ENCODE results near the gene ADTRP. TPM values are rescaled to one million over a fixed set of nuclear protein-coding genes. Genes with fewer than 3 reads are reported as not detected.

Gene ADTRP
- total RNA-seq, 1 donor from 2014 or later, result 1.5 TPM

DNA sequence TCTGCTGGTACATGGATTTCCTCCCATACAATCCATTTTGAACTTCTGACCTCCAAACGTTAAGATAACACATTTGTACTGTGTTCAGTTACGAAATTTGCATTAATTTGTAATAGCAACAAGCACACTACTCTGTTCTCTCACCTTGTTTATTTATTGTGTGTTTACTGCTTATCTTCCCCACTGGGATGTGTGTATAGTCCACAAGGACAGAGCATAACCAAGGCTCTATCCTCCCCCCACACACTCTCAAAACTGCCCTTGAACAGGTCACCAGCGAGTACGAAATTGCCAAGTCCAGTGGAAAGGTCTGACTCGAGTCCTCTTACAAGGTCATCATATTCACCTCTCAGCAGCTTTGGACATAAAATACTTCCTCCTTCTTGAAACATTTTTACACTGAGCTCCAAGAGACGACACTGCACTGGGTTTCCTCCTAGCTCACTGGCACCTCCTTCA, 18.6 kb downstream of the ADTRP start:
- DNase-seq (ENCODE audit: extremely low read depth, low read depth, low spot score), result no peak

DNA sequence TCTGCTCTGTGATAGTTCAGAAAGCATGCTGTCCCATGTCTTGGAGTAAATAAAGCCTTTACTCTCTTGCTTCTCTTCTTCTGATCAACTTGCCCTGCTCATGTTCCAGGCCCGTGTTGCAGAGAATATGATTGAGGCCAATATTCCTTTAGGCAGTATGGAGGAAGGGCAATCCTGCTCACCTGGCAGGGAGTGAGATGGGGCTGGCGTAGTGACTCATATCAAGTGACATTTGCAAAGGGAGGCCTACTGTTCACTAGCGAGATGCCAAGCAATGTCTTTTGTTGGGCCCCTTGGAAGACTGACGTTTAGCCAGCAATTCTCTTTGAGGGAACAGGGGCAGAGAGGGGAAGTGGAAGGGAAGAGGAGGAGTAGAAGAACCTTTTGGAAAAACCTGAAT, 19.7 kb downstream of the ADTRP start:
- no peak for DNase-seq (ENCODE audit: extremely low read depth, low read depth, low spot score)

DNA sequence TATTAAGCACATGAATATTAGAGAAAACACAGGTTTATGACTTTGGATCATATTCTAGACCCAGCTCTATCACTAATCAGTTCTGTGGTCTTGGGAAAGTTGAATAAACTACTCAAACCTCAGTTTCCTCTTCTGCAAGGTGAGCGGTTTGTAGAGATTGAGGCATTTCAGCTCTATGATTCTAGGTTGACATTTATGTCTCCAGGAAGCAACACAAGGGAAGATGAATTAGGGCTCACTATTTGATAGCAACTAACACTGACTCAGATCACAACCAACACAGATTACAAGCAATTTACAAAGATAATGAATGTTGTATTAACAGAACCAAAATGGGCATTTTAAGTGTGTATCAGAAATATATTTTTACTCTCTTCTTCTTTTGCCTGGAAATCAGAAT, 21.9 kb downstream of the ADTRP start:
- DNase-seq (ENCODE audit: extremely low read depth, low read depth, low spot score), result no peak

DNA sequence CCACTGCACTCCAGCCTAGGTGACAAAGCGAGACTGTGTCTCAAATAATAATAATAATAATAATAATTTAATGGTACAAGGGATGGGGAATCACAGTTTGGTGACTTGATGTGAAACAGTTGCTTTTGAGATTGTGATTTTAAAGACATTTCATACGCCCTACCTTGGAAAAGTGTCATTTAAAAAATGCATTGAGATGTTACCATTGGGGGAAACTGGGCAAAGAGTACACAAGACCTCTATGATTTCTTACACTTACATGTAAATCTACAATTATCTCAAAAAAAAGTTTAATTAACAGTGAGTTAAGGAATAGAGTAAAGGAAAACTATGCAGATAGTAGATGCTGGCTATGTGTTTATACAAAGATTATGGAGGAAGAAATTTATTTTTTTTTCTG, 22.3 kb downstream of the ADTRP start:
- no peak for DNase-seq (ENCODE audit: extremely low read depth, low read depth, low spot score)

DNA sequence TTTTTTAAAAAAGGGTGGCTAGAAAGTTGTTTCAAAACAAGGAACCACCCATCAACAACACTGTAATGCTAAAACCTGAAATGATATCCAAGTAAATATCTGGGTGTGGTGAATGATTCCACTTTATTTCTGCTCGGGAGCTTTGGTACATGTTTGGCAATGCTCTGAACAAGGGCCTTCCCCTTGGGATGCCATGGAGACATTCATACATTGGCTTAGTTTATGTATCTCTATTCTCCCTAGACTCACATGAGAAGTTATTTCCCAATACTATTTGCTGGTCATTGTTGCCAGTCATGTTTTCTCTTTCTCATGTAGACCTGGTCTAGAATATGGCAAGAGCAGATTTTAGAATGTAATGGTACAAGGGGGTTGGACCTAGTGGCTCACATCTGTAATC, 22.9 kb downstream of the ADTRP start:
- no peak for DNase-seq (ENCODE audit: extremely low read depth, low read depth, low spot score)

DNA sequence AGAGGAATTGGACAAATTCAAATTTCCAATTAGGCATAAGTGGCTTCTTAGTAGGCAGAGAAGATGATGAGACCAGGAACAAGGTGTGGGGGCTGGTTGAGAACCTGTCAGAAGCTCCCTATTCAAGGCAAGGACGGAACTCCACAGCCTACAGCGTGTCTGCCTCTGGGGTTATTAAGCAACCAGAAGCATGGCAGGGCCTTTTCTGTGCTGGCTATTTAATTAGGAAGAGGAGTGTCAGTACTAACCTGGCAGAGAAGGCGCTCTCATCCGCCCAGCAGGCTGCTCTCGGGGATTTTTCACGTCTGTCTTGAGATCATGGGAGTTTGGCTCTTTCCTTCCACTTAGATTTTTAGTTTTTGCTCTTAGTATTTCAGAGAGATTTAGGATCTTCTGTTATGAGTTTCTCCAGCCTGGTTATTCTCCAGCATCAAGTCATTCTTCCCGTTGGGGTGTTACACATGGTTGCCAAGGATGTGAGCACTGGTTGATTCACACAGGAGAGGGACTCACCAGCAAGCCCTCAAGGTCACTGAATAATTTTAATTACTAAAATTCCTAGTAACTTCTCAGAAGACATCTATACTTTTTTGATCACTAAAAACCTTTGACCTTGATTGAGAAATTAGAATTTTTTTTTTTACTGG, 23.9 kb downstream of the ADTRP start:
- DNase-seq (ENCODE audit: extremely low read depth, low read depth, low spot score), result no peak

DNA sequence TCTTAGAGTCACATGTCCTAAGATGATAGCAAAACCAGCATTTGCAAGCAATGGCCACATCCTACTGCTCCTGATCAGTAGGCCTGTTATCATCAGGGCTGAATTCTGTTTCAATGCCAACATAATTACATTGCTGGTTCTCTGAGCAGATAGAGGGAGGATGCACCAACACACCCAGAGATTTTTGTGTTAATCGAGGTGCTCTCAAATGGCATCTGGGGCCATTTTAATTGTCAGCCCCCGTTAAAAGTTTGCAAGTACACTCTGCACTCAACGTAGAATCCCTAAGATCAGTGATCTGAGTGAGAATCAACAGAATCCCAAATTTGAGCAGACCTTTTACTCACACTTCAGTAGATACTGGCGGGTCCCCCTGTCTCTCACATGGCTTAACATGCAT, 24.8 kb downstream of the ADTRP start:
- no peak for DNase-seq (ENCODE audit: extremely low read depth, low read depth, low spot score)

DNA sequence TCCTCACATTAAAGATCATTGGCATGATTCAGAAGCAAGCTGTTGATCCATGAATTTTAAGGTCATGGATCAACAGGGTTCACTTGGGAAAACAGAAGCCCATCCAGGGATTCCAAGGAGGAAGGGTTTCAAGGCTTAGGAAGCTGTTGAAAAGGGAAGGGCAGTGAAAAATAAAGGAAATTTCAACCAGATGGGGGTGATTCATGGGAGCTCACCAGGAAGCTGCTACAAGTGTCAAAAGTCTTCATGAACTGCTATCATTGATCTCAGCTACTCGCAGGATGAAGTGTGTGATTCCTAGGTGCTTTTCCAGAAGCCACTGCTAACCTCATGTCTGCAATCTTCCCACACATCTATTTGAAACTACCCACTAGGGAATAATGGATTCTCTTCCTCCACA, 26.2 kb downstream of the ADTRP start:
- DNase-seq (ENCODE audit: extremely low read depth, low read depth, low spot score), result no peak

DNA sequence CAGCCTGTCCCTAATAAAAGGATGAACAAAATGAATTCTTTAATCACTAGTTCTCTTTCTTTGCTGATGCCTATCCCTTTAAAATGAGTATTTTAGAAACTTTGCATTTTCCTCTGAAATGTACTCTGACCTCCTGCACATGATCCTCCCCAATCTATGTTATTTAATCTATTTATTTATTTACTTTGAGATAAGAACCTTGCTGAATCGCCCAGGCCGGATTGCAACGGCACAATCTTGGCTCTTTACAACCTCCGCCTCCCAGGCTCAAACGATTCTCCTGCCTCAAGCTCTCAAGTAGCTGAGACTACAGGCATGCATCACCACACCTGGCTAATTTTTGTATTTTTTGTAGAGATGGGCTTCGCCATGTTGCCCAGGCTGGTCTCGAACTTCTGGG, 27.9 kb downstream of the ADTRP start:
- DNase-seq (ENCODE audit: extremely low read depth, low read depth, low spot score), result no peak

DNA sequence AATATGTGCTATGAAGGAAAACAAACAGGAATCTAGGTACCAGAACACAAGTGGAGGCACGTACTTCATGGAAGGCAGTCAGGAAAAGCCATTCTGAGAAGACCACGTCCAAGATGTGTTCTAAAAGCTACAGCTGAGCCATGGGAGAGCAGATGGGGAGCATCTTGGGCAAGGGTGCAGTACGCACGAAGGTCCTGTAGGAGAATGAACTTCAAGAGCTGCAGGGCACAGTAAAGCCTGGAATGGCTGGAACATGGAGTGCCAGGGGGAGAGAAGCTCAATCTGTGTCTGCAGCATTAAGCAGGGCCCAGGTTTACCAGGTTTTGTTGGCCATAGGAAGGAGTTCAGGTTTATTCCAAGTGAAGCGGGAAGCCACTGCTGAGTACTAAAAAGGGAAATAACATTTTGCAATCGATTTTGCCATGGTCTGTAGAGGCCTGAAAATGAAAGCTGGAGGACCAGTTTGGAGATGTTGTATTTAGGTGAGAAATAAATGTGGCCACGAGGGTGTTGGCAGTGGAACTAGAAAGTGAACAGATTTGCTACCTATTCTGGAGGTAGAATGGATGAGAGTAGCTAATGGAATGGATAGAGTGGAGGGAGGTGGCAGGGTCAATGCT, 29.9 kb downstream of the ADTRP start:
- DNase-seq (ENCODE audit: extremely low read depth, low read depth, low spot score), result no peak

DNA sequence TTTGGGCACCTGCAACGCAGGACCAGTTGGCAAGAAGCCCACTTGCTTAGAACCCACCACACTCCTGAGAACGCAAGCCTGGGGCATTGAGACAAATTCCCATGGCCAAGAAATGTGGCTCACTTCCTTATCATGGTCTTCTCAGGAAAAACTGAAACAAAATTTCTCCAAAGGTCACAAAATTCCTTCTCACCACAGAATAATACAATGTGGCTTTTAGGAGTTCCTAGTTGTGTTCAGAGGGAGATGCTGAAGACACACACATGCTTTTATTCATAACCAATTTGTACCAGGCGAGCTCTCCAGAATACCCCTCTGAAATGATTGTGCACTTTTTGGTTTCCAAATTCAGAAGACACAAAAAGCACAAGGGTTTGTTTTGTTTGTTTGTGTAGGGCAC, 31.6 kb downstream of the ADTRP start:
- DNase-seq (ENCODE audit: extremely low read depth, low read depth, low spot score), result no peak

DNA sequence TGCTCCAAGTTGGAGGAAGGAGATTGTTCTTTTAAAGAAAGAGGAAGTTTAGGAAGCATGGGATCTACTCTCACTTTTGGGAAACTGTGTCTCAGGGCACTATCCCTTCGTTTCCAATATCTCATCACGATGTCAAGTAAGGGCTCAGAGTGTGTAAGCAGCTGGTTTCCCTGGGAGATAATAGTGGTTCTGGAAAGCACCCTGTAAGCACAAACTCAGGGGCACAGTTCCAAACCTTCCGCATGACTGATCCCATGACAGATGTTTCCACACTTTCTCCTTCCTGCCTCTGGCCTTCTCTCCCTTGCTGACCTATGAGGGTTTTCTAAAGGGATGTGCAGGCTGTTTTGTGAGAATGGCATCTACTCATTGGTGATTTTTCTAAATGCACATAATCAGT, 33.9 kb downstream of the ADTRP start:
- DNase-seq (ENCODE audit: extremely low read depth, low read depth, low spot score), result no peak

DNA sequence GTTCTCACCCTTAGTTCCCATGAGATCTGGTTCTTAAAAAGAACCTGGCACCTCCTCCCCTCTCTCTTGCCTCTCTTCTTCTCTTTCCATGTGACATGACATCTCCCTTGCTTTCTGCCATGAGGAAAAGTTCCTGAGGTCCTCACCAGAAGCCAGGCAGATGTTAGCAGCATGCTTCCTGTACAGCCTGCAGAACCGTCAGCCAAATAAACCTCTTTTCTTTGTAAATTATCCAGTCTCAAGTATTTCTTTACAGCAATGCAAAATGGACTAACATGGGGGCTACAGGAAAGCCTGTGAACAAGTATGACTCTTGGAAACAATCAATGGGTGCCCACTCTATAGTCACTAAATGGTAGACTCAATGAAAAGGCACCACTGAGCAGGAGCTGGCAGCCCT, 34.5 kb downstream of the ADTRP start:
- no peak for DNase-seq (ENCODE audit: extremely low read depth, low read depth, low spot score)

DNA sequence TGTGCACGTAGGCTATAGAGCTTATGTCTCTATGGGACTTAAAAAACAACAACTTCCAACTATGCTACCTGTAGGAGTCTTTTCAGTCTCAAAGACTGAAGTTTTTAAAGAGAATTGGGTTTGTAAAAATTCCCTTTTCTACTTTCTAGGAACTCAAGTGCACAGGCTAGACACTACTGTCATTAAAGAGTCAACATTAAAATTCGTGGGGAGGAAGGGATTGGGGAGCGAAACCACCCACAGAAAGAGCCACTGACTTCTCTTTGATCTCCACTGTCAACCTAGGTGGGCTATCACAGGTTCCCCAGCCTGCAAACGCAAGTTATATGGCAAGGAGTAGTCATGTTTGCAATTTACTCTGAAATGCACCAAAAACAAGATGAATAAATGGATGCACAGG, 37.7 kb downstream of the ADTRP start:
- no peak for DNase-seq (ENCODE audit: extremely low read depth, low read depth, low spot score)

DNA sequence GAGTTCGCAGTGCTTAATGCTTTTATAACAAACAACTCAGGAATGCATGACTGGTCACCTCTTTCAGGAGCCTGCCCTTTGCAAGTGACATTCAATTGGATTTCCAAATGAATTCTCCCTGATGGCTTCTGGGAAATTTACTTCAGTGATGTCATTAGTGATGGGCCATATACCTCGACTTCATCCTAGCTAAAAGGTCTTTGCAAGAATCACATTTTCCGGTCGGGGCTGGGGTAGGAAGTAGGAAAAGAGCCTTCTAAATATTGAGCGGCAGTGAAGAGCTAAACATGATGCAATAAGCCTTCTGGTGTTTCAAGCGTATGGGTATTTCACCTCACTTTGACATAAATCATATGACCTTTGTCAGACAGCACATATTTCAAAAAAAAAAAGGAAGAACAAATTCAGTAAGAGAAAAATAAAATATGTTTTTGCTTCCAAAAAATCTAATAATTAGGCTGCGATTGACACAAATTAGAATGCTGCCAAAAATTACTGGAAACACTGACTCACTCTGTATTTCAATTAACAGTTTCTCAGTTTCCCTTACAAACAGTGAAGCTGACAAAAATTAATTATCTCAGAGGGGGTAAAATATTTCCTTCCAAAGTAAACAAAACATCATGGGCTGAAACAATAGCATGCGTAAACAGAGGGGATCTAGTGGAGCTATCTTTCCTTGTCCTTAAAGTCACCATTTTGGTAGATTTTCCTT, 39.8 kb downstream of the ADTRP start:
- no peak for DNase-seq (ENCODE audit: extremely low read depth, low read depth, low spot score)

DNA sequence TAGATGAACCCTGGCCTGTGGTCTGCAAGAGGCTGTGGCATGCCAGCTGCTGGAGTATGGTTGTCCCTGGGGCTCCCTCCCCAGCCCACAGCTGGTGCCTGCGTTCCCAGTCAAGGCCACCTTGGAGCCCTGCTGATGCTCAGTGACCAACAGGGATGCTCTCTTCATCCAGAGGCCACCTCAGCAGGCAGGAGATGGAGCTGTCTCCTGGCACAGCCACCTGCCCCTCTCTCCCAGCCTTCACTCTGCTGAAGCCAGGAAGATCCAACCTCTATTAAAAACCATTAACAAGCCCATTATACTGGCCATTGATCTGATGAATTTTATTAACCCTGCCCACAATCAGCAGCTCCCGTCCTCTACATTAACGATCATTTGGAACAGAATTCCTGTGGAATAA, 40.4 kb downstream of the ADTRP start:
- no peak for DNase-seq (ENCODE audit: extremely low read depth, low read depth, low spot score)

DNA sequence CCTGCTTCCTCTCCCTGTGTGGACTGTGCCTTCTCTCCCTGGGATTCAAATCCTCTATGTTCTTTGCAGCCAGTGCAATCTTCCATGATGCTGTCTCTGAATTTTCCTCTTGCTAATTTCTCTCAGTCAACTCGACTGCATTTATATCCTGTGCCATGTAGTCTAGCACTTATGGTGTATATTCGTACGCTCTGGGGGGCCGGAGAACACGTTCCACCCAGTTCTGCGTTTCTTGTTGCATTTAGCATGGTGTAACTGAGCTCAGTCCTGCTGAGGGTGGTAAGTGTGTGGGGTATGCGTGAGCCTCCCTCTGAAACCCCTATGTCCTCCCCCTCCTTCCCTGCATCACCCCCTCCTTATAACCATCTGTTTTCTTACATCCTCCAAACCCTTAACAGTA, 42.0 kb downstream of the ADTRP start:
- DNase-seq (ENCODE audit: extremely low read depth, low read depth, low spot score), result no peak

DNA sequence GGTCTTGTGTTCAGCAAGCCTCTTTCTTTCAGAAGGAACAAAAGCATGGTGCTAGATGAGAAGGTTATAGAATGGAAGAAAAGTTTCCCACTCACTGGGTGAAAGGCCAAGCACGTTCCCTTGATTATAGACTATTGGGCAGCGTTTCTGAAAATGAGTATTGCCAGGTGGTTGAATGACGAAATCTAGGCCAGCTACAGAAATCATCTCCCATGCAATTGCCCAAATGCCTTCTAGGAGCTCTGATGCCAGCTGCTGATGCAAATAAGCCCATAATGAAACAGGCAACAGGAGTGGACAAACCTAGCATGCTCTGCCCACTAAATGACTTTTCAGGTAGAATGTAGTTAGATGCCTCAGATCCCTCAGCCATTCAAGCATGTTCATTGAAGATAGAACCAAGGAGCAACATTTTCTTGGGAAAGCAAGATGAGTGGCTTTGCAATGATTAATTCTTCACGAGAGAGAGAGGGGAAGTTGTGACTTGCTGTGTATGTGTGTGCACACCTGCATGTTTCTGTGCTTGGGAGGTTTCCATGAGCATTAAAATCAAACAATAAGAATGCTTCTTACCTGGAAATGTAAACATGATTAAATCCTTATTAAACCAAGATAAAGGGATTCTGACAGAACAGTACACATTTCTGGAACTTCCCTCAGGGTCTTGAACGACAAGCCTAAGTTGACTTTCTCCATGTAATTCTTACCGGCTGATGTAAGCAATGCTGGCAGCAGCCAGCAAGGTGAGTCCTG, 43.6 kb downstream of the ADTRP start:
- DNase-seq (ENCODE audit: extremely low read depth, low read depth, low spot score), result no peak

DNA sequence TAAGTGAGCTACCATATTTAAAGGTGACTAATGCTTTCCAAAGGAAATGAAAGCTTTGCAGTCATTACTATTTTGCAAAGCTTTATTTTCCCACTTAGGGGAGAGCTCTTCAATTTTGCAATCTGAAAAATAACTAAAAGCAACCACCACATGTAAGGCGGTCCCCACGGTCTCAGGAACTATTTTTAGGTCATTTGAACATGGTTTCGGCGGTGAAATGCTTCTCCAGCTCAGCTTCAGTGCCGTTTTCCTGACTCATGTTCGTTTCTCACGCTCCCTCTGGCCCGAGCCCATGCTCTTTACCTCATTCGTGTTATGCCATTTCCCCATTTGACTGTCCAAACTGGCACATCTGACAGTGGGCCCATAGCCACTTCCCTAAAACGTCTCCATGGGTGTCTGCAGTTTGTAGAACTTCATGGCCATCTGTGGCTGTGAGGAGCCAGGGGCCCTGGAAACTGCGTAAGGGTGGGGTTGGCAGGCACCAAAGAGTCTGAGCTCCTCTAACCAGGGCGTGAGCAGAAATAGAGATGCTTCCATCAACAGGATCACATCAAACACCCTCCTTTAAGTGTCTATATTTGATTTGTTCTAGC, 46.5 kb downstream of the ADTRP start:
- no peak for DNase-seq (ENCODE audit: extremely low read depth, low read depth, low spot score)

DNA sequence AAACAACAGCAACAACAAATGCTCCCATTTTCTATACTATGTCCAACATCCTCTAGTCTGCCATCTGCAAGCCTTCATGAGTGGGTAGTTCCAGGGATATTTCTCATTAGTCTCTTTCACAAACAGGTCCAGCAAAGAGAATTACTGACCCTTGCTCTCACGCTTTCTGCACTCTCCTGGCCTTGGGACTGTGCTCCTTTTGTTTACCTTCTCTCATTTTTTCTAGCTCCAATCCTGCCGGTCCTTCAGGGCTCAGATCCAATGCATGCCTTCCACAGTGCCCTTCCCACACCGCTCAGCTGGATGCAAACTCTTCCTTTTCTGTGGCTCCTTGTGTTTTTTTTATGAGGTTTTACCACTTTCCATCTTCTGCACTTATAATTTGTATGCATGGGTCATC, 47.2 kb downstream of the ADTRP start:
- DNase-seq (ENCODE audit: extremely low read depth, low read depth, low spot score), result no peak

DNA sequence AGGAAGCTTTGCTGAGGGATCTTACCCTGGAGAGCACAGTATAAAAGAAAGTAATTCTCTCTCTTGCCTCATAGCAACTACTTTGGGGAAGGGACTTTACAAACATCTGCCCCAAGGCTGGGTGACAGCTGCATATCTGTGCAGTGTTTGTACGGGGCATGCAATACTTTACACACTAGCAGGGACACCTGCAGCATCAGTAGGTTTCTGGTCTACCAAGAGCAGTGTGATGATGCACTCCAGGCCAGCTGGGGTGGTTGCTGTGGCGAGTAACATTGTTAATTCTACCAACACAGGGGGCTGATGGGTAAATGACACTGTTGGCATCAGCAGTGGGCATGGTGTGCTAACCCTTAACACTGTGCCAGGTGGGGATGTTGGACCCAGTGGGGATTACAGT, 48.0 kb downstream of the ADTRP start:
- DNase-seq (ENCODE audit: extremely low read depth, low read depth, low spot score), result no peak
